GM11168 (cell line): Measurements from ENCODE around the gene NRG2.

ENCODE experiments used
- in situ Hi-C: fragments of 300-500 bp; cut with MboI; formaldehyde crosslinking; loops from one replicate; pipeline ENCODE4 v1.12.0; 2022; ENCODE audit warnings: low sequenced_read_pairs; ENCODE audit not compliant: unreplicated experiment

NRG2 gene

GRCh38 chr5:139954462-139954861 lies 88.6 kb downstream of the NRG2 start:
- in situ Hi-C loops, result no loop called here

GRCh38 chr5:139954022-139954421 lies 89.1 kb downstream of the NRG2 start:
- in situ Hi-C loops, result no loop called here

GRCh38 chr5:139952574-139952973 lies 90.5 kb downstream of the NRG2 start:
- in situ Hi-C loops, result no loop called here

GRCh38 chr5:139951983-139952382 lies 91.1 kb downstream of the NRG2 start:
- in situ Hi-C loops, result no loop called here

GRCh38 chr5:139951296-139951924 lies 91.7 kb downstream of the NRG2 start:
- in situ Hi-C loops, result no loop called here

GRCh38 chr5:139950436-139950835 lies 92.7 kb downstream of the NRG2 start:
- in situ Hi-C loops, result no loop called here

GRCh38 chr5:139949710-139950109 lies 93.4 kb downstream of the NRG2 start:
- in situ Hi-C loops, result no loop called here

- in situ Hi-C loops, result no loop called here
Observed at GRCh38 chr5:139947727-139948126, 95.4 kb downstream of the NRG2 start.

GRCh38 chr5:139946440-139946839 lies 96.7 kb downstream of the NRG2 start:
- in situ Hi-C loops, result no loop called here

GRCh38 chr5:139946006-139946405 lies 97.1 kb downstream of the NRG2 start:
- in situ Hi-C loops, result no loop called here

- in situ Hi-C loops, result no loop called here
Observed at GRCh38 chr5:139942243-139942642, 100.9 kb downstream of the NRG2 start.

- in situ Hi-C loops, result no loop called here
Observed at GRCh38 chr5:139930406-139930805, 112.7 kb downstream of the NRG2 start.

GRCh38 chr5:139926797-139927503 lies 116.1 kb downstream of the NRG2 start:
- in situ Hi-C loops, result no loop called here

- in situ Hi-C loops, result no loop called here
Observed at GRCh38 chr5:139925650-139926640, 117.2 kb downstream of the NRG2 start.

GRCh38 chr5:139925216-139925562 lies 117.9 kb downstream of the NRG2 start:
- in situ Hi-C loops, result no loop called here

GRCh38 chr5:139924294-139925215 lies 118.5 kb downstream of the NRG2 start:
- in situ Hi-C loops, result no loop called here

- in situ Hi-C loops, result no loop called here
Observed at GRCh38 chr5:139919308-139919707, 123.8 kb downstream of the NRG2 start.

GRCh38 chr5:139915834-139916233 lies 127.3 kb downstream of the NRG2 start:
- in situ Hi-C loops, result no loop called here

- in situ Hi-C loops, result no loop called here
Observed at GRCh38 chr5:139915266-139915665, 127.8 kb downstream of the NRG2 start.

GRCh38 chr5:139914218-139914807 lies 128.8 kb downstream of the NRG2 start:
- in situ Hi-C loops, result no loop called here
